ENCODE measurements around the gene UBTD1.

GRCh38 chr10:97494863-97495506 lies 3.7 kb upstream of the UBTD1 start:
- TF ChIP-seq, protein P1, sequence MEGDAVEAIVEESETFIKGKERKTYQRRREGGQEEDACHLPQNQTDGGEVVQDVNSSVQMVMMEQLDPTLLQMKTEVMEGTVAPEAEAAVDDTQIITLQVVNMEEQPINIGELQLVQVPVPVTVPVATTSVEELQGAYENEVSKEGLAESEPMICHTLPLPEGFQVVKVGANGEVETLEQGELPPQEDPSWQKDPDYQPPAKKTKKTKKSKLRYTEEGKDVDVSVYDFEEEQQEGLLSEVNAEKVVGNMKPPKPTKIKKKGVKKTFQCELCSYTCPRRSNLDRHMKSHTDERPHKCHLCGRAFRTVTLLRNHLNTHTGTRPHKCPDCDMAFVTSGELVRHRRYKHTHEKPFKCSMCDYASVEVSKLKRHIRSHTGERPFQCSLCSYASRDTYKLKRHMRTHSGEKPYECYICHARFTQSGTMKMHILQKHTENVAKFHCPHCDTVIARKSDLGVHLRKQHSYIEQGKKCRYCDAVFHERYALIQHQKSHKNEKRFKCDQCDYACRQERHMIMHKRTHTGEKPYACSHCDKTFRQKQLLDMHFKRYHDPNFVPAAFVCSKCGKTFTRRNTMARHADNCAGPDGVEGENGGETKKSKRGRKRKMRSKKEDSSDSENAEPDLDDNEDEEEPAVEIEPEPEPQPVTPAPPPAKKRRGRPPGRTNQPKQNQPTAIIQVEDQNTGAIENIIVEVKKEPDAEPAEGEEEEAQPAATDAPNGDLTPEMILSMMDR (IDR thresholded peaks at IDR 0.05) = no peak
- no peak for TF ChIP-seq ZFX (IDR thresholded peaks at IDR 0.05; ENCODE audit: borderline replicate concordance)

Data from 22Rv1 (cell line).